Muscle of back (tissue), 11 donors: Measurements from ENCODE around the gene SEMA3F. TPM values are rescaled to one million over a fixed set of nuclear protein-coding genes. Genes with fewer than 3 reads are reported as not detected.
"Not testable (repeated sequence)": the region's sequence is repeated elsewhere in the genome, so short reads cannot be mapped to it uniquely, and the experiment has no call there.

ENCODE experiments used
- DNase-seq, 3 donors: peaks; one replicate each; pipeline versions ENCODE4 v3.0.0 to v3.0.0-alpha.2; 2013
- polyA plus RNA-seq, 10 donors: library from polyadenylated mRNA; unstranded; fragments of 120-200 nt; gene quantifications; one replicate each; pipeline ENCODE4 v1.2.1, GENCODE V29; 2013; ENCODE audit not compliant: insufficient read length in 10 of 10

SEMA3F gene
- polyA plus RNA-seq, 10 donors = 9.5 to 38.2 (median 11.4) TPM

GRCh38 chr3:50210510-50211367 lies 55.6 kb downstream of the SEMA3F start:
- no peak for DNase-seq

- DNase-seq = not testable (repeated sequence)
These were observed 56.2 kb downstream of the SEMA3F start for GRCh38 chr3:50211368-50211717.

- DNase-seq = no peak
These were observed 56.8 kb downstream of the SEMA3F start for GRCh38 chr3:50211930-50212329.

DNA sequence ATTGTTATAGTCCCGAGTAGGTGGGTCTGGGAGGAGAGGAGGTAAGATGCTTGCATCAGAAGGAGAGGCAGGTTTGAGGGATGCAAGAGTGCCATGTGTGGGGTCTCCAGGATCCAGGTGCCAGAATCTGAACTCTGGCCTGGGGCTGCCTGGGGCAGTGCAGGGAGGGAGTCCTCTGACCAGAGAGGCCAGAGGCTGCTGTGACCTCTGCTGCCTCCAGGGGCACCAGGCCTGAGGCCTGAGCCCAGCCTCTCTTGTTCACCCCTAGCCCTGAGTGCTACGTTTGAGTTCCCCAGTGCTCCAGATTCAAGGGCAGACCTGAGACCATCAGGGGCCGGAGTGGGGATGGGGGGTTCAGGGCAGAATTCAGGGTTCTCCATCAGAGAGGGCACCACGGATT lies 57.4 kb downstream of the SEMA3F start:
- DNase-seq = no peak

DNA sequence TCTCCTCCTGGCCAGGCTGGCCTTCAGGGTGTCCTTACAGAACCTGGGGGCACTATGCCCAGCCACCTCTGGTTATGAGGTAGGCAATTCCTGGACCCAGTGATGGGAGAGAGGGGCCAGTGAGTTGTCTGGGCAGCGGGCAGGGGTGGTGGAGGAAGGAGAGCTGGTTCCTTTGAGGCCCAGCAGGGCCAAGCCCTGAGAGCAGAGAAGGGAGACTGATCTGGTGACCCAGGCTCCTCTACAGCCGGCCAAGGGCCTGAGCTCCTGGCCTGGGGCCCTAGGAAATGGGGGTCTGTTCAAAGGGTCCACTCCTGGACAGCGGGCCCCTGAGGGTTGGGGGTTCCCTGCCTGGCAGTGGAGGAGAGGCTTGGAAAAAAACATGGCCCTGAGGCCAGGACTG lies 57.8 kb downstream of the SEMA3F start:
- no peak for DNase-seq

- no peak for DNase-seq
These were observed 58.2 kb downstream of the SEMA3F start for GRCh38 chr3:50213373-50213772.

DNA sequence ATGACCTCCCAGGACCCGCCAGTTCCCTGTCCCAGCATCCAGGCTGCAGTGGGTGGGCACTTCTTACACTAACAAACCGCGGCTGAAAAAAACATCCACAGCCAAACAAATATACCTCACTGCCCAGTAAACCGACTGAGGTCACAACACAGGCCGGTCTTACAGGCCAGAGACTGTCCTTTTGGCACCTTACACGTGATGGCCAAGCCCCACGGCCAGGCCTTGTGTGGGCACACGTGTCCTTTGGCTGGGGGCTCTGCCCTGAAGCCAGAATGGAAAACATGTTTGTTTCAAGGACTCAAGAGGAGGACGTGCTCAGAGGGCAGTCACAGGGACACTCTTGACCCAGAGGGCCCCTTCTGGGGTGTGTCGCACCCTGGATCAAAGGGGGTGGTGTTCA lies 59.7 kb downstream of the SEMA3F start:
- no peak for DNase-seq

DNA sequence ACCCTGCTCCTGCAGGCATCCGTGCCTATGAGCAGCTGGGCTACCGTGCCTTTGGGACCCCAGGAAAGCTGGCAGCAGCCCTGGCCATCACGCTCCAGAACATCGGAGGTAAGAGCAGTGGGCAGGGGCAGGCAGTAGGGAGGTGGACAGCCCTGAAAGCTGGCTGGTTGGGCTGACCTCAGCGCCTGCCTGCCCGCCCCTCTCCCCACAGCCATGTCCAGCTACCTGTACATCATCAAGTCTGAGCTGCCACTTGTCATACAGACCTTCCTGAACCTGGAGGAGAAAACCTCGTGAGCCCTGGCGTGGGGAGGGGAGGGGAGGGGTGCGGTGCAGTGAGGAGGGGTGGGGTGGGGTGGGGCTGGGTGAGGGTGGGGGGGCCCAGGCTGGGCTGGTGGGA lies 60.4 kb downstream of the SEMA3F start:
- no peak for DNase-seq

DNA sequence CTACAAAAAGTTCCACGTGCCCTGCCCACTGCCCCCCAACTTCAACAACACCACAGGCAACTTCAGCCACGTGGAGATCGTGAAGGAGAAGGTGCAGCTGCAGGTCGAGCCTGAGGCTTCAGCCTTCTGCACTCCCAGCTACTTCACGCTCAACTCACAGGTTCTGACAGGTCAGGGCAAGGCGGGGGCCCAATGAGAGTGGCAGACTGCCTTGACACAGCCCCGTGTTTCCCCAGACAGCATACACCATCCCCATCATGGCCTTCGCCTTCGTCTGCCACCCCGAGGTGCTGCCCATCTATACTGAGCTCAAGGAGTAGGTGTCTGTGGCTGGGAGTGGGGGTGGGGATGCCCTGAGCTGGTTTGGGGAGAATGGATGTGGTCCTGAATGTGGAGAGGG lies 62.6 kb downstream of the SEMA3F start:
- DNase-seq = no peak

- DNase-seq = no peak
These were observed 63.3 kb downstream of the SEMA3F start for GRCh38 chr3:50218448-50218847.

- no peak for DNase-seq
These were observed 64.2 kb downstream of the SEMA3F start for GRCh38 chr3:50219285-50219684.

- DNase-seq = no peak
These were observed 65.0 kb downstream of the SEMA3F start for GRCh38 chr3:50220109-50220508.

DNA sequence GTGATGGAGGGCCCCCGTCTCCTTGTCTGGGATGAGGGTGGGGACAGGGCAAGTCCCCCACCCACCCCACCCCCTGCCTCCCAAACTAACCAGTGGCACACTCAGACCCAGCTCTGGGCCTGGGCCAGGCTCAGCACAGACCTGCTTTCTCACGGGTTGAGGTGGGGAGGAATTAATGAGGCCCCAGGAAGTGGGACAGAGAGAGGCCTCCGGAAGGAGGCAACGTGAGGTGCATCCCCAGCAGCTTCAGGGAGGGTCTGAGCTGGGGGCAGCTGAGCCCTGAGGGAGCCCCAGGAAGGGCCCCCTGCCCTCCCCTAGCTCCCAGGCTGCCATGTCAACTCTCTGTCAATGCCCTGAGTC lies 65.9 kb downstream of the SEMA3F start:
- DNase-seq = no peak

- DNase-seq = no peak
These were observed 66.5 kb downstream of the SEMA3F start for GRCh38 chr3:50221411-50222168.

GRCh38 chr3:50222169-50222528 lies 67.0 kb downstream of the SEMA3F start:
- no peak for DNase-seq

DNA sequence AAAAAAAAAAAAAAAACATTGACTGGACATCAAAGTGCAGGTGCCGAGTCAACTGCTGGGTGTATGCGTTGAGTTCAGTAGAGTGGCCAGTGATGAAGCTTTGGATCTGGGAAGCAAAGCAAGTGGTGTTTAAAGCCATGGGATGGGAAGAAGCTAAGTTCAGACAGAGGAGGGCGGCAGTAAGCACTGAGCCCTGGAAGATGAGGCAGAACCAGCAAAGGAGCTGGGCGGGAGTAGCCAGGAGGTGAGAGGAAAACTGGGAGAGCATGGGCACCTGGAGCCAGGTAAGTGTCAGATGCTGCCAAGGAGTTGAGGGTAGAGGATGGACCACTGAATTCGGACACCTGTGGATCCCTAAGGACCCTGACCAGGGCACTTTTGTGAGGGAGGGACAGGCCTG lies 69.5 kb downstream of the SEMA3F start:
- no peak for DNase-seq

- DNase-seq = no peak
These were observed 71.8 kb downstream of the SEMA3F start for GRCh38 chr3:50226888-50227389.

DNA sequence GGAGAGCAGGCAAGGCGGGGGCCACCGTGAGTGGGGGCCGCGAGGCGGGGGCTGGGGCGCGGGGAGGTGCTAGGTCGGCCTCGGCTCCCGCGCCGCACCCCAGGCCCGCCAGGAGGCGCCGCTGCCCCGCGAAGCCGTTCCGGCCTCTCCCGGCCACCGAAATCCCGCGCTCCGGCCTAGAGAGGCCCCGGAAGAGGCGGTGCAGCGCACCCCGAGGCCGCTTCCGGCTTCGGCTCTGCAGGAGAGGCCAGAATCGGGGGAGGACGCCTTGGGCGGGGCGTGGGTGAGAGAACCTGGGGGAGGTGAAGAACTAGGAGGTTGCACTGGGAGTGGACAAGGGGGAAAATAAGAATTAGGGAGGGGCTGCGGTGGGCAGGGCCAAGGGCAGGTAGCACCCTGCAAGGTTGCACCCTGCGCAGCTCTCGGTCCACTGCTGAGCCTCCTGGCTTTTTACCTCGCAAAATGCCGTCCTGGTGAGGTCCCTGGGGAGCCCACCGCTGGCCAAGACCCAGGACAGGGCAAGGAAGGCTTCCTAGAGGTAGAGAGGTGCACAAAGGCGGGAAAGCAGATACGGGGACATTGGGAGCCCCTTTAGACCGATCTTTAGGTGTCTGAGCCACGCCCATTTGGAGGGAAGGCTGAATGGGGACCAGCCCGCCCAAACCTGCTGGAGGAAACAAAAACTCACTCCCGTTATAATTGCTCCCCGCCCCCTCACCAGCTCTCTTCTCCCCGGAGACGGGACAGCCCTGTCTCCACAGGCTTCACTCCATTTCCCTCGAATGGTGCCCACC lies 72.5 kb downstream of the SEMA3F start:
- DNase-seq = peak; percentile 91 to 97 (median 94)

DNA sequence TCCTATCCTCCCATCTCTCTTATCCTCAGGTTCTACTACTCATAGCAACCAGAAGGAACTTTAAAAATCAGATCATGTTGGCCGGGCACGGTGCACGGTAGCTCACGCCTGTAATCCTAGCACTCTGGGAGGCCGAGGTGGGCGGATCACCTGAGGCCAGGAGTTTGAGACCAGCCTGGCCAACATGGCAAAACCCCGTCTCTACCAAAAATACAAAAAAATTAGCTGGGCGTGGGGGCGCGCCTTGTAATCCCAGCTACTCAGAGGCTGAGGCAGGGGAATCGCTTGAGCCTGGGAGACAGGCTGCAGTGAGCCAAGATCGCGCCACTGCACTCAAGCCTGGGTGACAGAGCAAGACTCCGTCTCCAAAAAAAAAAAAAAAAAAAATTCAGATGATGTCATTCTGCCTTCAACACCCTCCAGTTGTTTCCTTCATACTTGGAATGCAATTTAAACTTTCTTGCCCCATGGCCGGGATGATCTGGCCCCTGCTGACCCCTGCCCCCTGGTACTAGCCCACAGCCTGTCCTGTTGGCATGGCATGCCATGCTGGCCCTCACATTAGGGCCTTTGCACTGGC lies 73.2 kb downstream of the SEMA3F start:
- DNase-seq = not testable (repeated sequence)

DNA sequence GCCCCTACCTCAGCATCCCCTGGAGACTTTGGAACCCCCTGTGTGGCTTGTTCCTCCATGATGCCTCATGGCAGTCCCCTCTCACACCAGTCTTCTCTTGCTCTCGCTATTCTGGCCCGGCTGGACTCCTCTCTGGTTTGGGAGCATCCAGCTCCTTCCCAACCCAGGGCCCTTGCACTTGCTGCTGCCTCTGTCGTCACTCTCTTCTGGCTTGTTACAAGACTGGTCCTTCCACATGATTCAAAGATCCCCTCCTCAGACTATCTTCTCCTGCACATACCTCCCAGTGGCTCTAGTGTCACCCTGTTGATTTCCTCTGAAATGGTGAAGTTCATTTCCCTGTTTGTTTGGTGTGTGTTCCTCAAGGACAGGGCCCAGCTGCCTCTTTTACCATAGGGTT lies 74.4 kb downstream of the SEMA3F start:
- no peak for DNase-seq

DNA sequence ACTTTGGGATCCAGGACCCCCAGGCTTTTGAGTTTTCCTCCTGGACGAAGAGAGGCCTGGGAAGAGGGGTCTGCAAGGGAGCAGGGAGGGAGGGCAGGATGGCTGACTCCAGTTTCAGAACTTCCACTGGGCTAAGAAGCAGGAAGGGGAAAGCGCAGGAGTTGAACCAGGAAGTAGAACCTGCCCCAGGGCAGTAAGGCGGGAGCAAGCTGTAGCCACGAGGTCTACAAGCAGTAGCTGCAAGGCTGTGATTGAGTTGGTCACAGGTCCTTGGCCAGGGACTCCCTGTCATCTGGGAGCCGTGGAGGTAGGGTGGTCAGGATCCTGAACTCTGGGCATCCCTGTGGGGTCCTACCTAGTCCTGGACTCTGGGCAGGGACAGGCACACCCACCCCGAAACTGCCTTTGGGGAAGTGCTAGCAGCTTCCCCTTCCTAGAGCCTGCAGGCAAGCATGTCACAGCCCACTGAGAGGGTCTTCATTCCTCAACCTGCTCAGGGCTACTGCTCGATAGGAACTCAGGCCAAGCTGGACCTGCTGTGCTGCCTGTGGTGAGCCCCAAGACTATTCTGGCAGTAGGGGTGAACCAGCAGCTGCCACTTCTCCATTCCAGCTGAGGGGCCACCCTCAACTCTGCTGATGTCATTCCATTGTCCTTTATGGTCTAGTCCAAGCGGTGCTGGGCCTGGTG lies 75.1 kb downstream of the SEMA3F start:
- DNase-seq = peak in 1 of 3 donors; percentile 43

DNA sequence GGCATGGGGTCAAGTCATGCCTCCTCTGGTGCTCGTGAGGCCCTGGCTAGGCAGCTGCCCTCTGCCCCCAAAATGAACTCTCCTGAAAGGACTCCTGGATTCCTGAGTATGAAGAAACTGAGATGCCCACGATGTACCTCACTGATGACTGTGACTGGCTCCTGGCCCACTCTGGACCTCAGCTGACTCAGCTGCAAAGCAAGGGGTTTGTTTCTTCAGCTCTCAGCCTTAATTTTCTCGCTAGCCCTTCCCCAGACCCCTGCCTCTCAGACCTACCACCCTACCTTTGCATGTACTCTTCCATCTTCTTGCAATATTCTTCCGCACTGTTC lies 75.6 kb downstream of the SEMA3F start:
- no peak for DNase-seq
